Body of pancreas (tissue), 4 donors: ENCODE data around the gene KLHL25.

Experiments
- CTCF ChIP-seq, 7 experiments: fragments of 450-650 bp in 4 of 7; fragments of 200-600 bp in 3 of 7; sonication (generic) in 3 of 7; IDR thresholded peaks; one replicate each; pipeline ENCODE4 v1.5.1; 2016 to 2019; ENCODE audit warnings: antibody characterized with exemption in 7 of 7
- POLR2A ChIP-seq, 3 donors: fragments of 450-650 bp; IDR thresholded peaks; one replicate each; pipeline ENCODE4 v1.6.1; 2016; ENCODE audit warnings: antibody characterized with exemption in 3 of 3, mild to moderate bottlenecking in 2 of 3

- TF ChIP-seq CTCF (IDR thresholded peaks at IDR 0.05) = no peak
- TF ChIP-seq POLR2A (IDR thresholded peaks at IDR 0.05) = no peak
Observed at GRCh38 chr15:85757073-85757938, 37.4 kb downstream of the KLHL25 start.
